HG03575 (cell line): ENCODE results near the gene RAB5B.
"Not testable (repeated sequence)": the region's sequence is repeated elsewhere in the genome, so short reads cannot be mapped to it uniquely, and the experiment has no call there.

Experiments
- ATAC-seq: cut with Tn5 transposase; IDR thresholded peaks from one replicate; pipeline ENCODE4 v1.9.1; 2021; ENCODE audit not compliant: unreplicated experiment, insufficient number of reproducible peaks, low FRiP score; ENCODE audit errors: extremely low read depth

Gene RAB5B

GRCh38 chr12:55974308-55974730 is 441 bp downstream of the RAB5B start:
- ATAC-seq, result no peak

GRCh38 chr12:55978393-55978792 is 4.5 kb downstream of the RAB5B start:
- no peak for ATAC-seq

- ATAC-seq, result no peak
Measured at GRCh38 chr12:55979069-55979468, 5.2 kb downstream of the RAB5B start.

- ATAC-seq, result not testable (repeated sequence)
Measured at GRCh38 chr12:55981882-55982281, 8.0 kb downstream of the RAB5B start.

GRCh38 chr12:55982319-55982936 is 8.6 kb downstream of the RAB5B start:
- no peak for ATAC-seq

GRCh38 chr12:55983232-55983842 is 9.5 kb downstream of the RAB5B start:
- no peak for ATAC-seq

GRCh38 chr12:55984861-55985260 is 11.0 kb downstream of the RAB5B start:
- no peak for ATAC-seq

GRCh38 chr12:55985341-55985740 is 11.5 kb downstream of the RAB5B start:
- no peak for ATAC-seq

GRCh38 chr12:55985976-55986375 is 12.1 kb downstream of the RAB5B start:
- ATAC-seq, result not testable (repeated sequence)

- no peak for ATAC-seq
Measured at GRCh38 chr12:55991110-55991509, 17.2 kb downstream of the RAB5B start.

GRCh38 chr12:55993230-55993853 is 19.5 kb downstream of the RAB5B start:
- ATAC-seq, result no peak

GRCh38 chr12:55995366-55995765 is 21.5 kb downstream of the RAB5B start:
- no peak for ATAC-seq

- ATAC-seq, result no peak
Measured at GRCh38 chr12:55996201-55996714, 22.4 kb downstream of the RAB5B start.

GRCh38 chr12:55996715-55997534 is 23.0 kb downstream of the RAB5B start, which contains the start of gene SUOX:
TSS of gene SUOX (plus strand) at chr12:55997276. CDS start at chr12:56002222, 4,946 bp downstream.
- no peak for ATAC-seq

GRCh38 chr12:55997535-55997859 is 23.6 kb downstream of the RAB5B start:
- no peak for ATAC-seq

GRCh38 chr12:55999522-55999921 is 25.6 kb downstream of the RAB5B start:
- ATAC-seq, result not testable (repeated sequence)

- ATAC-seq, result not testable (repeated sequence)
Measured at GRCh38 chr12:55999999-56000540, 26.2 kb downstream of the RAB5B start.

- ATAC-seq, result no peak
Measured at GRCh38 chr12:56001487-56002100, 27.7 kb downstream of the RAB5B start.

- not testable (repeated sequence) for ATAC-seq
Measured at GRCh38 chr12:56003376-56003775, 29.5 kb downstream of the RAB5B start.
